Embryonic facial prominence (tissue), 1 donor: ENCODE measurements around the gene PRM1.
"Not testable (repeated sequence)": the region's sequence is repeated elsewhere in the genome, so short reads cannot be mapped to it uniquely, and the experiment has no call there.

Experiments used
- DNase-seq: peaks from one replicate; pipeline ENCODE4 v3.0.0-alpha.2; 2016; ENCODE audit errors: extremely low spot score

Gene PRM1

DNA sequence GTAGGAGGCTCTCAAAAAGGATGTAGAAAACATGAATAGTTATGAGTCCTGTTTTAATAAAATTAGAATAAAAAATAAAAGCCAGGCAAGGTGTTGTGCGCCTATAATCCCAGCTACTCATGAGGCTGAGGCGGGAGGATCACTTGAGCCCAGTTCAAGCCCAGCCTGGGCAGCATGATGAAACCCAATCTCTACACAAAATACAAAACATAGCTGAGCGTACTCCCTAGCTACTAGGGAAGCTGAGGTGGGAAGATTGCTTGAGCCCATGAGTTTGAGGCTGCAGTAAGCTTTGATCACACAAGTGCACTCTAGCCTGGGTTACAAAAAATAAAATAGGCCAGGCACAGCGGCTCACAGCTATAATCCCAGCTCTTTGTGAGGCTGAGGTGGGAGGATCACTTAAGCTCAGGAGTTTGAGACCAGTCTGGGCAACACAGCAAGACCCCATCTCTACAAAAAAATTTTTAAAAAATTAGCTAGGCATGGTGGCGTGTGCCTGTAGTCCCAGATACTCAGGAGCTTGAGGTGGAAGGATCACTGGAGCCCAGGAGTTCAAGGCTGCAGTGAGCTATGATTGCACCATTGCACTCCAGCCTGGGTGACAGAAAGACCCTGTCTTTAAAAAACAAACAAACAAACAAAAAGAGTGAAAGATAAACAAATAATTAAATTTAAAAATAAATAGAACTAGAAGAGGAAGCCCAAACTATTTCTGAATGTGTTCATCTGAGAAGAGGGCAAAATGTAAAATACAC lies 17.2 kb upstream of the PRM1 start:
- DNase-seq, result no peak

DNA sequence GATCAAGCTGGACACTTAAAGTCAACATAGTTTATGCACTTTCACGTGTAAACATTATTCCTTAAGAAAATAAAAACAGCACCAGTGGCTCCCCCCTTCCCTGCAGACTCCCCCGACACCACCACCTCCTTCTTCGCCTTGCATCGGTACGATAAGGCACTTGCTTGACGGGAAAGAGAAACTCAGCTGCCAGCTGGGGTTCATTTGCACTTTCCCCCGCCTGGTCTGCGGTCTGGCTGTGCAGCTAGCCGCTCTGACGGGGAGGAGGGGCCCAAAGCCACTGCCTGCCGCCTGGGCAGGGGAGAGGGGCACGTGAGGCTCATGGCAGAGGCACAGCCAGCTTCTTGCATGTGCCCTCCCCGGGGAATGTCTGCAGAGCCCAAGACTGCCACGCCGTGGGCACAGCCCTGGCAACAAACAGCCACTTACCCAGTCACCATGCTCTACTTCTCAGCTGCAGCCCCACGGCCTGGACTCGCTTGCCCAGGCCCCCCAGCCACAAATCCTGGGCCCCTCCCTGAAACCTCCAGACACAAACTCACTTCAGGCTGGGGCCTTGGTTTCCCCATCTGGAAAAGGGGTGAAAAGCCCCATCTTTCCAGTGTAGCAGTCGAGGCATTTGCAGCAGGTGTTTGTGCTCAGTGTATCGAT lies 16.5 kb upstream of the PRM1 start:
- no peak for DNase-seq

DNA sequence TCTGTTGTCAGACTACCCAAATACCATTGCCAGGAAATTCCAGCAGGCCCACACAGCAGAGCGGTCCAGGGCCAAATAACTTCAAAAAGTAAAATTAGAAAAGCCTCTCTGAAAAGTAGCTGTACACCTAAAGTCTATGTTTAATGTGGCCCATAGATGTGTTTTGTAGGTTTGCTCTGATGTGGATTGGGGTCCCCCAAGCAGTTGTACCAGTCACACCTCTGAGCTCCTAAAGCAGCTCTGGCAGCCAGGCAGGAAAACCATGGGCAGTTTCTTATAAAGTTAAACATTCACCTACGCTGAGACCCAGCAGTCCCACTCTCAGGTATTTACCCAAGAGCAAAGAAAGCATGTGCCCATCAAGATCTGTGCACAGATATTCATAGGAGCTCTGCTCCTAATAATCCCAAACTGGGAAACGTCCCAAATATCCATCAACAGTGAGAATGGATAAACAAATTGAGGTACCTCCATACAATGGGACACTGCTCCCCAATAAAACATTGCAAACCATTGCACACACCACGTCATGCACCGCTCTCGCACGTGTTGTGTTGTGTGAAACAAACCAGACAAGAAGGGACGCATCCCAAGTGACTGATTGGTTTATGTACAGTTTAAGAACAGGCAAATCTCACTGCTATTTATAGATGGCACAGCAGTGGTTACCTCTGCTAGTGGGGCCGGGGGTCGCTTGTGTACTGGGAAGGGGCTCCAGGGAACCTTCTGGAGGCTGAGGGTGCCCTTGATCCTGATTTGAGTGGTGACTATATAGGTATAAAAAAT lies 15.8 kb upstream of the PRM1 start:
- no peak for DNase-seq

DNA sequence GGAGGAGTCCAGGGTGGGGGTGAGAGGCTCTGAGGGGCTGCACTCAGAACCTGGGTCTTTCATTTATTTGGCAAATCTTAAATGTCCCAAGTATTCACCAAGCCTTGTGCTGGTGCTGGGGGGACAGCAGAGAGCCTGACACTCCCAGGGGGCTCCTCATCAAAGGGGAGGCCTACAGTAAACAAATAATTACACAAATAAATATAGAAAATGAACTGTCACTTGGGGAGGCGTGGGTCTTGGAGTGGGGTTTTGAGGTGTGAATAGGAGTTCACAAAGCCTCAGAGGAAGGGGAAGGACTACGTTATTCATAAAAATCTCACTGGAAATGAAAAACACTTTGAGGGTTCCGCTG lies 15.2 kb upstream of the PRM1 start:
- DNase-seq, result no peak

DNA sequence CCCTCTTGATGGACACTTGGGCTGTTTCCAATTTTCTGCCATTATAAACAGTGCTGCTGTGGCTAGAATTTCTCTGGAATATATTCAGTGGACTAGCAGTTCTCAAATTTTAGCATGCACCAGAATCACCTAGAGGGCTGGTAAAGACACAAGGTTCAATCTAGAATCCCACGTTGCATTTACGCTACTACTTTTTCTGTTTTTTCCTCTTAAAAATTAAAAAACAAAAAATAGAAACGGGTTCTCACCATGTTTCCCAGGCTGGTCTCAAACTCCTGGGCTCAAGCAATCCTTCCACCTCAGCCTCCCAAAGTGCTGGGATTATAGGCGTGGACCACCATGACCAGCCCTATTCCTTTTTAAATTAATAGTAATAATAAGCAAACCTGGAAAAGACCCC lies 14.5 kb upstream of the PRM1 start:
- no peak for DNase-seq

- DNase-seq, result no peak
Measured at GRCh38 chr16:11292076-11292748, 11.1 kb upstream of the PRM1 start.

DNA sequence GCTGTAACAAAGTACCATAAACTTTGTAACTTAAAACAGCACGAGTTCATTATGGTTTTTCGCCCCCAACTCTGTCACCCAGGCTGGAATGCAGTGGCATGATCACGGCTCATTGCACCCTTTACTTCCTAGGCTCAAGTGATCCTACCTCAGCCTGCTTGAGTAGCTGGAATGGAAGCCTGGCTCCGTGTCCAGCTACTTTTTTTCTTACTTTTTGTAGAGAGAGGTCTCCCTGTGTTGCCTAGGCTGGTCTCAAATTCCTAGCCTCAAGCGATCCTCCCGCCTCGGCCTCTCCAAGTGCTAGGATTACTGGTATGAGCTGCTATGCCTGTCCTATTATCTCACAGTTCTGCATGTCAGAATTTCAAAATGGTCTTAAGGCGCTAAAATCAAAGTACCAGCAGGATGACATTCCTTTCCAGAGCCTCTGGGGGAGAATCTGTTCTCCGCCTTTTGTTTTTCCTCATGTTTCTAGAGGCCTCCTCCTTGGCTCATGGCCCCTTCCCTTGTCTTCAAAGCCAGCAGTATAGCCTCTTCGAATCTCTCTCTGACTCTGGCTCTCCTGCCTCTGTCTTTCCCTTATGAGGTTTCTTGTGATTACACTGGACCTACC lies 10.1 kb upstream of the PRM1 start:
- DNase-seq, result no peak

- DNase-seq, result no peak
Measured at GRCh38 chr16:11290102-11290893, 9.2 kb upstream of the PRM1 start.

DNA sequence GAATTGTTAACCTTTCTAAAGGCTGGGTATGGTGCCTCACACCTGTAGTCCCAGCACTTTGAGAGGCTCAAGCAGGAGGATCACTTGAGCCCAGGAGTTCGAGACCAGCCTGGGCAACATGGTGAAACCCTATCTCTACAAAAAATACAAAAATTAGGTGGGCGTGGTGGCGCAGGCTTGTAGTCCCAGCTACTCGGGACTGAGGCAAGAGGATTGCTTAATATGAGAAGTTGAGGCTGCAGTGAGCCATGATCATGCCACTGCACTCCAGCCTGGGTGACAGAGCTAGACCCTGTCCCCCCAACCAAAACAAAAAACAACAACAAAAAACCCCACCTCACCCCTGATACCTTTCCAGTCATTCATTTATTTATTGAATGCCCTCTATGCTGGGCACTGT lies 8.6 kb upstream of the PRM1 start:
- DNase-seq, result not testable (repeated sequence)

DNA sequence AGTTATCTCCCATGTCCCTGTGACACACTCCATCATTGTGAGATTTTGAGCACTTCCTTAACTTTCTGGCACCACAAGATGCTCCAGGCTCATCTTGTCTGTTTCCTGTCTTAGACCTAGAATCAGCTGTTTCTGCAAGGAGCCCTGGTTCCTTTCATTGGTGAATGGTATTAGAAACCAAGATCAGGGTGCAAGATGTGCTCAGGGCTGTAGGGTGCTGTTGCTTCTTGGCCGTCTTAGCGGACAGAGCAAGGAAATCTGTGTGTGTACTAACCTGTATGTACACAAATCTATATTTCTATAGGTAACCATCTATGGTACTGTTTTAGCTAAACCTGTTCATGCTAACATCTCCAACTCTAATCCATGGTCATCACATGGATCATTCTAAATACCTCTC lies 8.1 kb upstream of the PRM1 start:
- no peak for DNase-seq

DNA sequence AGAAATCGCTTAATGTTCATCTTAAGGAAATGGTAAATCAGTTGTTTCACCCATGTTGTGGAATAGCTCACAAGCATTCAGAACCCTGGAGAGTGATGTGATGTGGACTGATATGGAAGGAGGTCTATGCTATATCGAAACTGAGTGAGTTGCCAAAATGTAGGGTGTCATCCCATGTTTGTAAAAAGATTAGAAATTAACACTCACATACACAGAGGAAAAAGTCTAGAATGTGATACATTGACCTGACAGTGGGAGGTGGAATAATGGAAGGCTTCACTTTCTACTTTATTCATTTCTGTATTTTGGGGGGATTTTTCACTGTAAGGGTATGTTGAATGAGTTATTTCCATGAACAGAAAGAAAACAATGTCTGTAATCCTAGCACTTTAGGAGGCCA lies 4.7 kb upstream of the PRM1 start:
- DNase-seq, result no peak

DNA sequence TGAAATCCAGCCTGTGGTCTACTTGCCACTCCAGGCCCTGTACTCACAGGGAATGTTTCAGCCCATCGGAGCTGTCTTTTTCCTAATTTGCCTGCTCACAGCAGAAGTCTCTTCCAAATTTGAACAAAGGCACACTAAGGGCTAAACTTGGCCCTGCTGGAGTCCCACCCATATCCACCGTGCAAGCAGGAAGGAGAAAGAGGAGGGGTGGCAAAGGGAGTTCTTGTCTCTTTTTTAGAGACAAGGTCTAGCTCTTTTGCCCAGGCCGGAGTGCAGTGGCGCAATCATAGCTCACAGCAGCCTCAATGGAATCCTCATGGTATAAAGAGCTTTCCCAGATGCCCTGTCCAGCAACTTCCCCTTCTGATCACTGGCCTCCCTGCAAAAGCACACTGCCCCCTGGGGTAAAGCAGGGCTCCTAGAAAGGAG lies 2.7 kb upstream of the PRM1 start:
- DNase-seq, result no peak

GRCh38 chr16:11278681-11279628 lies 2.2 kb downstream of the PRM1 start:
- DNase-seq, result no peak

DNA sequence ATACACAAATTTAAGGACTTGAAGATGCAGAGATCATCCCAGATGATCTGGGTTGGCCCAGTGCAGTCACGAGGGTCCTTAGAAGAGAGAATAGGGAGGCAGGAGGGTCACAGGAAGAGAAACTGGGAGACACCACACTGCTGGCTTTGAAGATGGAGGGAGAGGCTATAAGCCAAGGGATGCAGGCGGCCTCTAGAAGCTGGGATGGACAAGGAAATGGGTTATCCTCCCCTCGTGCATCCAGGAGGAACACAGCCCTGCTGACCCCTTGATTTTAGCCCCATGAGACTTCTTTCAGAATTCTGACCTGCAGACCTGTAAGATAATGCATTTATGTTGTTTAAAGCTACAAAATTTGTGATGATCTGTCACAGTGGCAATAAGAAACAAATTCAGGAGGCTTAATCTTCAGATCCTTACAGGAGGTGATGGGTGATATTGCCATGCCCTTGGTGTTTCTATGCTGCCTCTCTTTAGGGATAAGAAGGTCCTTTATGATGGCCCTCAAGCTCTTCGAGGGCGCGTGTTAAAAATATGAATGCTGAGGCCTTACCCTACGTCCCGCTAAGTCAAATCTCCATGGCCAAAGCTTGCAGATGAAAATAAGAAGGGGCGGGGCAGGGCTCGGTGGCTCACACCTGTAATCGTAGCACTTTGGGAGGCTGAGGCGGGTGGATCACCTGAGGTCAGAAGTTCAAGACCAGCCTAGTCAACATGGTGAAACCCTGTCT lies 3.4 kb downstream of the PRM1 start:
- DNase-seq, result no peak

- no peak for DNase-seq
Measured at GRCh38 chr16:11276896-11277593, 4.1 kb downstream of the PRM1 start.

DNA sequence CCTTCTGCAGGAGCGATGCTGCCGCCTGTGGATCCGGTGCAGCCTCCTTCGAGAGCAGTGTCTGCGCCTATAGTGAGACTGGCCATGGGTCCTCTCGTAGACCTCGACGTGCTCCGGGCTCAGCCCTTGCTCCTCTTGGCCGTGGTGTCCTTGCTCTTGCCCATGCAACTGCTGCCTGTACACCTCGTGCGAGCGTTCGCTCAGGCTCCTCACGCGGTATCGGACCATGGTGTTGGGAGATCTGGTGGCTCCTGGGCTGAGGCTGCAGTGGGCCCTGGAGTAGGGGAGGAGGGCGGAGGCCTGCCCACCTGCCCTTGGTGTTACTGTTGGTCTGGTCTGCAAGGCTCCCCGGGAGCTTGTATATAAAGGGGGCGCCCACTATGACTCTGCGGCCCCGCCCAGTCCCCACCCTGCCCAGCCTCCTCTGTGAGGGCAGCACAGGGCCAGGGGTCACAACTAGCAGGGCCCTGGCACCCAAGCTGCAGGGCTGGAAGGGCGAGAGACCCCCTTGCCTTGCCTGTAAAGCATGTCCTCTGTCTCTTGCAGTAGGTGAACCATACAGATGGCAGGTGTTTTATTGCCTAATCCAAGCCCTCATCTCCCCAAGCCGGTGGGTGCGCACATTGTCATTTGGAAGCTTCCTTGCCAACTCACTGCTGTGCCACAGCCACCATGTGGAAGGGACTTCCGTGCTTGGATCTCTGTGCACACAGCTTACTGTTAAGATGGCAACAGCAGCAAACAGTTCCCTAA lies 4.8 kb downstream of the PRM1 start, which contains the start of gene PRM2:
TSS of gene PRM2 (minus strand) at position 338 of the 753 bp plus-strand sequence. CDS start at position 228, 110 bp downstream.
- no peak for DNase-seq

DNA sequence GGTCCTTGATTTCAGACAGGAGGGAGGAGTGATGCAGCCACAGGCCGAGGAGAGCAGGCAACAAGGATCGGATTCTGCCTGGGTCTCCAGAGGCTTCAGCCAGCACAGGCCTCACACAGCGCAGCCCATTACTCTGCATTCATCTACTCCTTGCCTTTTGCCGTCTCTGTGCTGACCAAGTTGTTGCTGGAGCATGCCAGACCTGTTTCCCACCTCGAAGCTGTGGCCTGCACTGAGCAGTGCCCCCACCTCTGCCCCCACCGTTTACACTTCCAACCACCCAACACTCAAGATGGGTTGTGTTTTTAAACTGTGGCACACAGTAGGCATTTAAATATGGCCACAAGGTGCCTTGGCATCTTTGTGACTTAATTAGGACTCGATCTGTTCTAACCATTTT lies 6.2 kb downstream of the PRM1 start:
- DNase-seq, result no peak
